ENCODE data around the gene RAPGEF4. TPM values are rescaled to one million over a fixed set of nuclear protein-coding genes. Genes with fewer than 3 reads are reported as not detected.

The RAPGEF4 gene
- total and polyA plus RNA-seq, 2 of the 13 experiments (the other 11 are each of a cell fraction or from before 2014, with no cell fraction given): 0.78 to 0.91 TPM

- TF ChIP-seq RERE (CRISPR knock-in tag; IDR thresholded peaks at IDR 0.05; ENCODE audit: low read depth): no peak
- TF ChIP-seq ZNF180 (CRISPR knock-in tag; IDR thresholded peaks at IDR 0.05; ENCODE audit: borderline replicate concordance, low read depth): no peak
- no peak for TF ChIP-seq ZBTB4 (CRISPR knock-in tag; IDR thresholded peaks at IDR 0.05; ENCODE audit: borderline replicate concordance)
- TF ChIP-seq ZNF7 (CRISPR knock-in tag; IDR thresholded peaks at IDR 0.05): no peak
- no peak for TF ChIP-seq GTF2F1 (IDR thresholded peaks at IDR 0.05; ENCODE audit: low read length)
- TF ChIP-seq ZKSCAN8 (CRISPR knock-in tag; IDR thresholded peaks at IDR 0.05; ENCODE audit: borderline replicate concordance): no peak
- TF ChIP-seq SSRP1 (CRISPR knock-in tag; IDR thresholded peaks at IDR 0.05): no peak
These were observed 107.6 kb downstream of the RAPGEF4 start (continued) for GRCh38 chr2:172843266-172843582.

All from HepG2 (cell line).